DOHH2 (cell line): ENCODE results near the gene GABRA4.

Experiments used
- H3F3A ChIP-seq: fragments of 200-600 bp; sonication (generic), shearing (Covaris generic); 2 replicates; pipeline ENCODE4 v1.6.0; 2016; ENCODE audit warnings: antibody characterized with exemption, mild to moderate bottlenecking; ENCODE audit not compliant: control insufficient read depth, insufficient read depth
- H3K27ac ChIP-seq: fragments of 200-600 bp; sonication (generic); 2 replicates; pipeline ENCODE4 v1.5.1; 2014; ENCODE audit warnings: low read depth, mild to moderate bottlenecking, low read length, moderate library complexity
- H3K27me3 ChIP-seq: fragments of 200-600 bp; sonication (generic); 2 replicates; pipeline ENCODE4 v1.6.1; 2014; ENCODE audit warnings: mild to moderate bottlenecking, low read length, mixed read lengths; ENCODE audit not compliant: control insufficient read depth
- H3K36me3 ChIP-seq: fragments of 200-600 bp; sonication (generic); 2 replicates; pipeline ENCODE4 v1.6.1; 2014; ENCODE audit warnings: mild to moderate bottlenecking, low read length, moderate library complexity, mixed read lengths; ENCODE audit not compliant: control insufficient read depth
- H3K4me1 ChIP-seq: fragments of 200-600 bp; sonication (generic); 2 replicates; pipeline ENCODE4 v1.6.1; 2014; ENCODE audit warnings: mild to moderate bottlenecking, low read length, mixed read lengths; ENCODE audit not compliant: control insufficient read depth
- H3K4me2 ChIP-seq: fragments of 200-600 bp; sonication (generic); 2 replicates; pipeline ENCODE4 v1.6.0; 2014; ENCODE audit warnings: mild to moderate bottlenecking, low read length, moderate library complexity
- H3K4me3 ChIP-seq: fragments of 200-600 bp; sonication (generic); 2 replicates; pipeline ENCODE4 v1.5.1; 2014; ENCODE audit warnings: mild to moderate bottlenecking, low read length, mixed read lengths
- H3K79me2 ChIP-seq: fragments of 200-600 bp; sonication (generic); 2 replicates; pipeline ENCODE4 v1.6.1; 2014; ENCODE audit warnings: mild to moderate bottlenecking, low read length, mixed read lengths; ENCODE audit not compliant: control insufficient read depth
- H3K9me2 ChIP-seq: fragments of 200-600 bp; sonication (generic); replicated peaks from 2 replicates; pipeline ENCODE4 v1.6.1; 2014; ENCODE audit warnings: mild to moderate bottlenecking, low read length, mixed read lengths; ENCODE audit not compliant: control insufficient read depth
- H3K9me3 ChIP-seq: fragments of 200-600 bp; sonication (generic); 2 replicates; pipeline ENCODE4 v1.6.1; 2014; ENCODE audit warnings: antibody characterized with exemption, low read length, mixed read lengths; ENCODE audit not compliant: control insufficient read depth, insufficient read depth
- H4K20me1 ChIP-seq: fragments of 200-600 bp; sonication (generic); 2 replicates; pipeline ENCODE4 v1.6.0; 2014; ENCODE audit warnings: low read depth, mild to moderate bottlenecking, antibody characterized with exemption, low read length, moderate library complexity; ENCODE audit not compliant: control insufficient read depth, insufficient read depth
- CTCF ChIP-seq: fragments of 200-600 bp; sonication (generic); IDR thresholded peaks from one replicate; pipeline ENCODE4 v1.5.1; 2014; ENCODE audit warnings: antibody characterized with exemption, mild to moderate bottlenecking, low read depth, low read length; ENCODE audit not compliant: poor library complexity, severe bottlenecking
- EZH2phosphoT487 ChIP-seq: fragments of 200-600 bp; sonication (generic); IDR thresholded peaks from 2 replicates; pipeline ENCODE4 v1.6.1; 2017; ENCODE audit warnings: borderline replicate concordance, mild to moderate bottlenecking, antibody characterized with exemption, low read length, moderate library complexity, mixed read lengths

Gene GABRA4

GRCh38 chr4:46933686-46934085, 59.7 kb downstream of the GABRA4 start:
- H3K27ac ChIP-seq = no peak overlapping the region
- TF ChIP-seq EZH2phosphoT487 (no peak), CTCF (no peak)
- no peaks in the 10 kb centered on the region; the same call in 1 of the 2 replicates for H3K27me3 ChIP-seq

GRCh38 chr4:46931981-46932380, 61.4 kb downstream of the GABRA4 start:
- Histone ChIP-seq H3K4me1 (no peaks in the 10 kb centered on the region), H3K79me2 (no peaks in the 10 kb centered on the region), H3K4me3 (no peak overlapping the region), H3K36me3 (no peaks in the 10 kb centered on the region), H4K20me1 (no peaks in the 10 kb centered on the region), H3K4me2 (no peak overlapping the region), H3K9me2 (no peaks in the 10 kb centered on the region), H3K27ac (no peak overlapping the region), H3K9me3 (no peaks in the 10 kb centered on the region), H3K27me3 (no peaks in the 10 kb centered on the region), H3F3A (no peaks in the 10 kb centered on the region)
- TF ChIP-seq EZH2phosphoT487 (no peak), CTCF (peak; percentile 64)

More at GRCh38 chr4:46933686-46934085, 59.7 kb downstream of the GABRA4 start:
- Histone ChIP-seq H3K4me3 (no peak overlapping the region), H4K20me1 (no peaks in the 10 kb centered on the region), H3K4me2 (no peak overlapping the region), H3K79me2 (no peaks in the 10 kb centered on the region), H3K9me3 (no peaks in the 10 kb centered on the region), H3F3A (no peaks in the 10 kb centered on the region), H3K4me1 (no peaks in the 10 kb centered on the region), H3K36me3 (no peaks in the 10 kb centered on the region), H3K9me2 (no peaks in the 10 kb centered on the region)

GRCh38 chr4:46930891-46931290, 62.5 kb downstream of the GABRA4 start:
- Histone ChIP-seq H3K4me2 (no peak overlapping the region), H3K79me2 (no peaks in the 10 kb centered on the region), H4K20me1 (no peaks in the 10 kb centered on the region), H3K4me3 (no peak overlapping the region), H3K9me2 (no peaks in the 10 kb centered on the region), H3K36me3 (no peaks in the 10 kb centered on the region), H3F3A (no peaks in the 10 kb centered on the region), H3K4me1 (no peaks in the 10 kb centered on the region), H3K27me3 (no peaks in the 10 kb centered on the region), H3K27ac (no peak overlapping the region), H3K9me3 (no peaks in the 10 kb centered on the region)
- TF ChIP-seq CTCF = no peak
- TF ChIP-seq EZH2phosphoT487 = no peak
